Measurements from ENCODE around the gene ELMO1. TPM values are rescaled to one million over a fixed set of nuclear protein-coding genes. Genes with fewer than 3 reads are reported as not detected.

The ELMO1 gene
- total RNA-seq, 1 experiment from 2014 or later, result 1.1 TPM

- no peaks in the 10 kb centered on the region for H3K36me3 ChIP-seq (ENCODE audit: control insufficient read depth in 1 of 2, insufficient read depth in 2 of 2, low read length in 2 of 2)
- TF ChIP-seq SRF (IDR thresholded peaks at IDR 0.05; ENCODE audit: low read depth) (no peak), TCF7L2 (IDR thresholded peaks at IDR 0.05; ENCODE audit: borderline replicate concordance, extremely low read depth, insufficient read depth, insufficient read length) (no peak), FOSL1 (IDR thresholded peaks at IDR 0.05; ENCODE audit: low read depth) (no peak), POLR2A (IDR thresholded peaks at IDR 0.05; ENCODE audit: borderline replicate concordance, extremely low read depth, insufficient read depth, insufficient read length) (no peak), EZH2phosphoT487 (IDR thresholded peaks at IDR 0.05; ENCODE audit: borderline replicate concordance) (no peak)
- TF ChIP-seq, protein P1, sequence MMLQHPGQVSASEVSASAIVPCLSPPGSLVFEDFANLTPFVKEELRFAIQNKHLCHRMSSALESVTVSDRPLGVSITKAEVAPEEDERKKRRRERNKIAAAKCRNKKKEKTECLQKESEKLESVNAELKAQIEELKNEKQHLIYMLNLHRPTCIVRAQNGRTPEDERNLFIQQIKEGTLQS (IDR thresholded peaks at IDR 0.05), result no peak
- H3K9me2 ChIP-seq (ENCODE audit: insufficient read depth), result no peaks in the 10 kb centered on the region
- H3K4me2 ChIP-seq (ENCODE audit: low read length), result no peak overlapping the region
- DNase-seq (ENCODE audit: low read depth, low spot score) (no peak), ATAC-seq (no peak)
- ChIA-PET POLR2A (no interaction called here), CTCF (no interaction called here), RAD21 (ENCODE audit: low non-redundant PET in 1 of 2, low total read pairs in 2 of 2, uncharacterized antibody in 2 of 2, unreplicated experiment in 2 of 2) (no interaction called here)
- no TSS peak for BruUV-seq (replicated peaks)
- H2AFZ ChIP-seq (ENCODE audit: low read depth, low read length, poor library complexity, severe bottlenecking), result no peak overlapping the region
- intact Hi-C loops (cut with micrococcal nuclease), result no loop called here
- no peaks in the 10 kb centered on the region for H3K79me2 ChIP-seq (ENCODE audit: insufficient read depth, low read length)
- no peak overlapping the region for H3K9ac ChIP-seq (ENCODE audit: low read length)
- H3K27ac ChIP-seq (ENCODE audit: low read depth, low read length), result no peak overlapping the region
- peaks cover 34% of the 10 kb centered on the region for H3K27me3 ChIP-seq (ENCODE audit: insufficient read depth, low read length)
- H3K4me1 ChIP-seq (ENCODE audit: control insufficient read depth in 1 of 2, insufficient read depth in 2 of 2, low read length in 2 of 2), result no peaks in the 10 kb centered on the region
- H3K4me3 ChIP-seq (replicated peaks in 1 of 2; ENCODE audit: low read depth in 1 of 2, low read length in 2 of 2), result no peak overlapping the region
- no peaks in the 10 kb centered on the region for H4K20me1 ChIP-seq (ENCODE audit: insufficient read depth)
- H3K9me3 ChIP-seq (ENCODE audit: control insufficient read depth in 1 of 2, insufficient read depth in 1 of 2, low read depth in 1 of 2, low read length in 2 of 2), result no peaks in the 10 kb centered on the region
Measured at GRCh38 chr7:37432281-37432920, 16.3 kb downstream of the ELMO1 start.

- H3K9ac ChIP-seq (ENCODE audit: low read length), result no peak overlapping the region
- no peak for DNase-seq (ENCODE audit: low read depth, low spot score)
- peaks cover 42% of the 10 kb centered on the region for H3K27me3 ChIP-seq (ENCODE audit: insufficient read depth, low read length)
- no peaks in the 10 kb centered on the region for H3K9me2 ChIP-seq (ENCODE audit: insufficient read depth)
- no peak overlapping the region for H3K27ac ChIP-seq (ENCODE audit: low read depth, low read length)
- CTCF ChIA-PET, result no interaction called here
- no peaks in the 10 kb centered on the region for H3K9me3 ChIP-seq (ENCODE audit: control insufficient read depth in 1 of 2, insufficient read depth in 1 of 2, low read depth in 1 of 2, low read length in 2 of 2)
- H3K4me1 ChIP-seq (ENCODE audit: control insufficient read depth in 1 of 2, insufficient read depth in 2 of 2, low read length in 2 of 2), result no peaks in the 10 kb centered on the region
- ATAC-seq, result no peak
- RAD21 ChIA-PET (ENCODE audit: low non-redundant PET in 1 of 2, low total read pairs in 2 of 2, uncharacterized antibody in 2 of 2, unreplicated experiment in 2 of 2), result no interaction called here
- no peaks in the 10 kb centered on the region for H3K36me3 ChIP-seq (ENCODE audit: control insufficient read depth in 1 of 2, insufficient read depth in 2 of 2, low read length in 2 of 2)
- POLR2A ChIA-PET, result no interaction called here
- BruUV-seq (replicated peaks), result no TSS peak
- H4K20me1 ChIP-seq (ENCODE audit: insufficient read depth), result no peaks in the 10 kb centered on the region
- no peak overlapping the region for H3K4me3 ChIP-seq (replicated peaks in 1 of 2; ENCODE audit: low read depth in 1 of 2, low read length in 2 of 2)
- no peak overlapping the region for H2AFZ ChIP-seq (ENCODE audit: low read depth, low read length, poor library complexity, severe bottlenecking)
- no peaks in the 10 kb centered on the region for H3K79me2 ChIP-seq (ENCODE audit: insufficient read depth, low read length)
- intact Hi-C loops (cut with micrococcal nuclease), result no loop called here
- H3K4me2 ChIP-seq (ENCODE audit: low read length), result no peak overlapping the region
- TF ChIP-seq ELF1 (IDR thresholded peaks at IDR 0.05; ENCODE audit: borderline replicate concordance, low read depth) (no peak), EGR1 (IDR thresholded peaks at IDR 0.05; ENCODE audit: low read depth) (no peak), EZH2 (IDR thresholded peaks at IDR 0.05) (no peak), CTCF (IDR thresholded peaks at IDR 0.05 in 2 of 3, conservative IDR thresholded peaks at IDR 0.05 in 1 of 3; ENCODE audit: borderline replicate concordance in 1 of 3, insufficient read depth in 1 of 3, low read depth in 2 of 3, low read length in 2 of 3) (no peak), POLR2A (IDR thresholded peaks at IDR 0.05; ENCODE audit: borderline replicate concordance, extremely low read depth, insufficient read depth, insufficient read length) (no peak), EZH2phosphoT487 (IDR thresholded peaks at IDR 0.05; ENCODE audit: borderline replicate concordance) (no peak), FOSL1 (IDR thresholded peaks at IDR 0.05; ENCODE audit: low read depth) (no peak), MAX (IDR thresholded peaks at IDR 0.05) (no peak), CEBPB (IDR thresholded peaks at IDR 0.05; ENCODE audit: low read depth) (no peak), YY1 (IDR thresholded peaks at IDR 0.05; ENCODE audit: extremely low read depth, insufficient replicate concordance, low read depth, low read length) (no peak), ZNF274 (IDR thresholded peaks at IDR 0.05; ENCODE audit: low read depth, low read length) (no peak), SRF (IDR thresholded peaks at IDR 0.05; ENCODE audit: low read depth) (no peak)
- TF ChIP-seq, protein P2, sequence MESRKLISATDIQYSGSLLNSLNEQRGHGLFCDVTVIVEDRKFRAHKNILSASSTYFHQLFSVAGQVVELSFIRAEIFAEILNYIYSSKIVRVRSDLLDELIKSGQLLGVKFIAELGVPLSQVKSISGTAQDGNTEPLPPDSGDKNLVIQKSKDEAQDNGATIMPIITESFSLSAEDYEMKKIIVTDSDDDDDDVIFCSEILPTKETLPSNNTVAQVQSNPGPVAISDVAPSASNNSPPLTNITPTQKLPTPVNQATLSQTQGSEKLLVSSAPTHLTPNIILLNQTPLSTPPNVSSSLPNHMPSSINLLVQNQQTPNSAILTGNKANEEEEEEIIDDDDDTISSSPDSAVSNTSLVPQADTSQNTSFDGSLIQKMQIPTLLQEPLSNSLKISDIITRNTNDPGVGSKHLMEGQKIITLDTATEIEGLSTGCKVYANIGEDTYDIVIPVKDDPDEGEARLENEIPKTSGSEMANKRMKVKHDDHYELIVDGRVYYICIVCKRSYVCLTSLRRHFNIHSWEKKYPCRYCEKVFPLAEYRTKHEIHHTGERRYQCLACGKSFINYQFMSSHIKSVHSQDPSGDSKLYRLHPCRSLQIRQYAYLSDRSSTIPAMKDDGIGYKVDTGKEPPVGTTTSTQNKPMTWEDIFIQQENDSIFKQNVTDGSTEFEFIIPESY (IDR thresholded peaks at IDR 0.05; ENCODE audit: extremely low read depth, insufficient replicate concordance, low read length), result no peak
- TF ChIP-seq, protein P1 (IDR thresholded peaks at IDR 0.05), result no peak
Measured at GRCh38 chr7:37431413-37431812, 17.3 kb downstream of the ELMO1 start.
